COLO668 (cell line): ENCODE measurements around the gene ATOSA.

Experiments used
- DNase-seq: peaks from one replicate; lab custom pipeline; 2025; ENCODE audit not compliant: unreplicated experiment; lab: John Stamatoyannopoulos, UW

Gene ATOSA

GRCh38 chr15:52689562-52689961 is 10.4 kb upstream of the ATOSA start:
- no peak for DNase-seq

- DNase-seq: no peak
Observed at GRCh38 chr15:52683580-52683979, 4.4 kb upstream of the ATOSA start.

- no peak for DNase-seq
Observed at GRCh38 chr15:52682781-52683180, 3.6 kb upstream of the ATOSA start.

- no peak for DNase-seq
Observed at GRCh38 chr15:52682200-52682599, 3.0 kb upstream of the ATOSA start.

- no peak for DNase-seq
Observed at GRCh38 chr15:52681441-52681840, 2.3 kb upstream of the ATOSA start.

- no peak for DNase-seq
Observed at GRCh38 chr15:52680761-52681160, 1.6 kb upstream of the ATOSA start.

- no peak for DNase-seq
Observed at GRCh38 chr15:52680041-52680391, 828 bp upstream of the ATOSA start.

GRCh38 chr15:52678468-52679231 is 538 bp downstream of the ATOSA start:
- peak; percentile 81 for DNase-seq

- peak; percentile 50 for DNase-seq
Observed at GRCh38 chr15:52677593-52678467, 1.4 kb downstream of the ATOSA start.

- DNase-seq: no peak
Observed at GRCh38 chr15:52674831-52675230, 4.4 kb downstream of the ATOSA start.

GRCh38 chr15:52673734-52674133 is 5.5 kb downstream of the ATOSA start:
- DNase-seq: no peak

- no peak for DNase-seq
Observed at GRCh38 chr15:52673312-52673711, 5.9 kb downstream of the ATOSA start.

- no peak for DNase-seq
Observed at GRCh38 chr15:52672661-52673060, 6.5 kb downstream of the ATOSA start.

- no peak for DNase-seq
Observed at GRCh38 chr15:52670087-52670486, 9.1 kb downstream of the ATOSA start.

- DNase-seq: no peak
Observed at GRCh38 chr15:52668133-52668532, 11.1 kb downstream of the ATOSA start.

- DNase-seq: no peak
Observed at GRCh38 chr15:52667597-52667996, 11.6 kb downstream of the ATOSA start.

- no peak for DNase-seq
Observed at GRCh38 chr15:52663536-52664294, 15.5 kb downstream of the ATOSA start.

- no peak for DNase-seq
Observed at GRCh38 chr15:52661909-52662308, 17.3 kb downstream of the ATOSA start.

GRCh38 chr15:52660192-52660591 is 19.0 kb downstream of the ATOSA start:
- DNase-seq: no peak

GRCh38 chr15:52658955-52659354 is 20.2 kb downstream of the ATOSA start:
- DNase-seq: no peak

- no peak for DNase-seq
Observed at GRCh38 chr15:52657338-52657737, 21.9 kb downstream of the ATOSA start.

- DNase-seq: no peak
Observed at GRCh38 chr15:52656412-52656811, 22.8 kb downstream of the ATOSA start.
